ENCODE data around the gene ABCA2.

DNA sequence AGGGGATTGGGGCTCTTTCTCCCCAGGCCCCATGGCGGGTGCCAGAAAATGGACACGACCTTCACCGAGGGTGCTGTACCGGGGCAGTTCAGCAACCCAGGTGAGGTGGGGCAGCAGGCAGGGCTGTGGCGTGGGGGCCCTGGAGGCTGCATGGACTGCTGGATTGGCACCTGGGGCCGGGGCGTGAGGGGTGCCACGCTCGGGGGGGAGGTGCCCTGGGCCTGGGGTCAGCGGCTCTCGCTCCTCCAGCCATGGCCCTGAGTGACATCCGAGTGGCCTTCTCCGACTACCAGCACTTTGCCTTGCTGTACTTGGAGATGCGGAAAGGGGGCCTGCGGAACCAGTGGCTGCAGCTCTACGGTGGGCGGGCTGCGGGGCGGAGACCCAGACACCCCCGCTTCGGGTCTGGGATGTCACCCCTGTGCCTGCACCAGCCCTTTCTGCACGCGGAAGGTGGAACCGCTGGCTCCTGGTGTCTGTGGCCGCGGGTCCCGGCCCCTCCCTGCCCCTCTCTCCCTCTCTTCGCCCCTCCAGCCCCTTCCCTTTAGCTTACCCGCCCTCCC is 43.5 kb downstream of the ABCA2 start:
- TF ChIP-seq, protein P1, sequence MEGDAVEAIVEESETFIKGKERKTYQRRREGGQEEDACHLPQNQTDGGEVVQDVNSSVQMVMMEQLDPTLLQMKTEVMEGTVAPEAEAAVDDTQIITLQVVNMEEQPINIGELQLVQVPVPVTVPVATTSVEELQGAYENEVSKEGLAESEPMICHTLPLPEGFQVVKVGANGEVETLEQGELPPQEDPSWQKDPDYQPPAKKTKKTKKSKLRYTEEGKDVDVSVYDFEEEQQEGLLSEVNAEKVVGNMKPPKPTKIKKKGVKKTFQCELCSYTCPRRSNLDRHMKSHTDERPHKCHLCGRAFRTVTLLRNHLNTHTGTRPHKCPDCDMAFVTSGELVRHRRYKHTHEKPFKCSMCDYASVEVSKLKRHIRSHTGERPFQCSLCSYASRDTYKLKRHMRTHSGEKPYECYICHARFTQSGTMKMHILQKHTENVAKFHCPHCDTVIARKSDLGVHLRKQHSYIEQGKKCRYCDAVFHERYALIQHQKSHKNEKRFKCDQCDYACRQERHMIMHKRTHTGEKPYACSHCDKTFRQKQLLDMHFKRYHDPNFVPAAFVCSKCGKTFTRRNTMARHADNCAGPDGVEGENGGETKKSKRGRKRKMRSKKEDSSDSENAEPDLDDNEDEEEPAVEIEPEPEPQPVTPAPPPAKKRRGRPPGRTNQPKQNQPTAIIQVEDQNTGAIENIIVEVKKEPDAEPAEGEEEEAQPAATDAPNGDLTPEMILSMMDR (IDR thresholded peaks at IDR 0.05; ENCODE audit: insufficient read depth, low read length, poor library complexity, severe bottlenecking) = no peak
- TF ChIP-seq EZH2phosphoT487 (conservative IDR thresholded peaks at IDR 0.05; ENCODE audit: low read length) = no peak
